Pancreas (tissue), 10 donors: Measurements from ENCODE around the gene NUAK1. TPM values are rescaled to one million over a fixed set of nuclear protein-coding genes. Genes with fewer than 3 reads are reported as not detected.

Source experiments
- ATAC-seq, 4 donors: fragments of 200-7000 bp; cut with Tn5 transposase; one replicate each; pipeline versions ENCODE4 v1.8.0 to v1.9.1; 2020; ENCODE audit warnings: mild to moderate bottlenecking in 4 of 4, moderate library complexity in 4 of 4
- DNase-seq, 6 donors: peaks; one replicate each; pipeline ENCODE4 v3.0.0-alpha.2; 2020
- FAIRE-seq: peaks from 2 replicates; lab custom pipeline; 2012; peaks lifted over from hg19 to GRCh38; lab: Jason Lieb, UNC
- H3K27ac ChIP-seq, 4 donors: fragments of 200-600 bp; sonication (generic); 1 replicate in 3 of 4; 2 replicates in 1 of 4; pipeline versions ENCODE4 v1.5.0 to v1.8.0; 2020
- H3K27me3 ChIP-seq, 4 donors: fragments of 200-600 bp; one replicate each; pipeline ENCODE4 v1.8.0; 2021
- H3K36me3 ChIP-seq, 3 donors: fragments of 200-600 bp; sonication (generic) in 1 of 3; one replicate each; pipeline versions ENCODE4 v1.5.0 to v1.8.0; 2020 to 2021
- H3K4me1 ChIP-seq, 3 donors: fragments of 200-600 bp; one replicate each; pipeline ENCODE4 v1.8.0; 2021
- H3K4me3 ChIP-seq, 4 donors: fragments of 200-600 bp; sonication (generic) in 2 of 4; one replicate each; pipeline versions ENCODE4 v1.5.0 to v1.8.0; 2020 to 2021
- H3K9me3 ChIP-seq, 4 donors: fragments of 200-600 bp; one replicate each; pipeline ENCODE4 v1.8.0; 2021
- WGBS, 2 donors: extraction: QIAGEN DNeasy Blood & Tissue Kit; methylation state at CpG; one replicate each; pipeline ENCODE4 v1.1.7; 2013; 5-methylcytosine and 5-hydroxymethylcytosine counted together
- intact Hi-C, 3 donors: fragments of 100-400 bp; cut with DNase I; formaldehyde crosslinking; loops; one replicate each; pipeline versions ENCODE4 v1.11.1 to v1.14.2; 2022
- polyA plus RNA-seq, 2 donors: library from polyadenylated mRNA; stranded (reverse); fragments of 200-250 nt; gene quantifications; one replicate each; pipeline ENCODE4 v1.2.3, GENCODE V29; 2013
- total RNA-seq, 6 donors: library from RNA; stranded (reverse); fragmentation: NEBNext Ultra II Directional in 4 of 6; extraction: Animal tissue kit (Norgen Biotek cat#: 25700) in 4 of 6; gene quantifications; one replicate each; pipeline versions ENCODE4 v1.2.1 to v1.2.4, GENCODE V29; 2021 to 2023
- TF ChIP-seq, protein P1 (sequence below), 4 donors: fragments of 200-600 bp; sonication (generic) in 3 of 4; IDR thresholded peaks; one replicate each; pipeline versions ENCODE4 v1.5.0 to v1.8.0; 2021; ENCODE audit warnings: antibody characterized with exemption in 4 of 4
- donor health status: healthy with polysubstance abuse.
- donor health status: DM: no; HTN: no; CAD: no; lungs with moderate emphysema.
- donor health status: DM: no; HTN: no; CAD: no.
- donor health status: control.
- donor health status: control.
- donor health status: Bipolar disorder and iron deficiency.
- donor health status: DM: yes; HTN: yes; CAD: no.
- donor health status: DM: no; HTN: no; CAD: no.
- donor health status: DM: no; HTN: no; CAD: no.
- donor health status: DM: yes; HTN: yes; CAD: no.

Gene NUAK1
- total and polyA plus RNA-seq, 8 donors, result 1.6 to 6.5 (median 2.6) TPM

DNA sequence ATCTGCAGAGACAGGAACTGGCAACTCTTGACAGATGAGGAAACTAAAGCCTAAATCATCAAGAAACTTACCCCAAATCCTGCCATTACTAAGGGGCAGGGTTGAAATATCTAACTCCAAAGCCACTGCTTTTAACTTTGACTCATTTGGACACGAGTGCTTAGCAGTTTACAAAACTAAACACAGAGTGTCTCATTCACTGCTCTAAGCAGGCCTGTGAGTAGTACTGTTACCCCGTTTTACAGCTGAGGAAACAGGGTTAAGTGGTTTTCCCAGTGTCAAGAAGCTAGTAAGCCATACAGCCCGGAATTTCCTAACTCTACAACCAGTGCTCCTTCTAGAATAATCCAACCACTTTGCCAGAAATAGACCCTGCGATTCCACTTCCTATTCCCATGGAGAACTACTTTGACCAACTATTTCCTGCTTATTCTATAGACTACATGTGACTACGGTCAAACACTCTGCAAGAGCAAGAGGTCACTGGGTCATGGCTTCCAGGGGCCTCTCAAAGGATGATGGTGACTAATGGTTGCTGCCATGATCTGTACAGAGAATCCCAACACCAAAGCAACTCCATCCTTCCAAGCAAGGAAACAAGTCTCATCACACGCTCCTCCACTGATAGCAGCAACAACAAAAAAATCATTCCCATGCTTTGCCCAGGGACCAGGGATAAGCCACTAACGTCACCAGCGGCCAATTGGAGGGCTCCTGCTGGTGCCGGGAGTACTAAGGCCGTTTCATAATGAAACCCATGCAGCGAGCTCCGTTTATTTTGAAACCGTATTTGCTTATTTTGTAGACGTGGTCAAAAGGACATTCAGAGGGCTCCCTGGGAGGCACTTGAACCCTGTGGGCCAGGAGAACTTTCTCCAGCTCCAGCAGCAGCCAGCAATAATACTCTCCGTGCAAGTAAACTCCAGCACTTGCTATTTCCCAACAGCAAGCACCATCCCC lies 56.3 kb downstream of the NUAK1 start:
- Histone ChIP-seq H3K27ac (no peak overlapping the region), H3K4me1 (no peaks in the 10 kb centered on the region), H3K9me3 (no peaks in the 10 kb centered on the region), H3K27me3 (no peaks in the 10 kb centered on the region), H3K4me3 (no peak overlapping the region), H3K36me3 (no peaks in the 10 kb centered on the region)
- TF ChIP-seq, protein P1, sequence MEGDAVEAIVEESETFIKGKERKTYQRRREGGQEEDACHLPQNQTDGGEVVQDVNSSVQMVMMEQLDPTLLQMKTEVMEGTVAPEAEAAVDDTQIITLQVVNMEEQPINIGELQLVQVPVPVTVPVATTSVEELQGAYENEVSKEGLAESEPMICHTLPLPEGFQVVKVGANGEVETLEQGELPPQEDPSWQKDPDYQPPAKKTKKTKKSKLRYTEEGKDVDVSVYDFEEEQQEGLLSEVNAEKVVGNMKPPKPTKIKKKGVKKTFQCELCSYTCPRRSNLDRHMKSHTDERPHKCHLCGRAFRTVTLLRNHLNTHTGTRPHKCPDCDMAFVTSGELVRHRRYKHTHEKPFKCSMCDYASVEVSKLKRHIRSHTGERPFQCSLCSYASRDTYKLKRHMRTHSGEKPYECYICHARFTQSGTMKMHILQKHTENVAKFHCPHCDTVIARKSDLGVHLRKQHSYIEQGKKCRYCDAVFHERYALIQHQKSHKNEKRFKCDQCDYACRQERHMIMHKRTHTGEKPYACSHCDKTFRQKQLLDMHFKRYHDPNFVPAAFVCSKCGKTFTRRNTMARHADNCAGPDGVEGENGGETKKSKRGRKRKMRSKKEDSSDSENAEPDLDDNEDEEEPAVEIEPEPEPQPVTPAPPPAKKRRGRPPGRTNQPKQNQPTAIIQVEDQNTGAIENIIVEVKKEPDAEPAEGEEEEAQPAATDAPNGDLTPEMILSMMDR (IDR thresholded peaks at IDR 0.05), result no peak
- DNase-seq (no peak), ATAC-seq (no peak), FAIRE-seq (no peak)
- WGBS, 2 donors, result 90 to 93% methylated on average over 15 of the region's 15 CpGs
- intact Hi-C loops, result no loop called here

DNA sequence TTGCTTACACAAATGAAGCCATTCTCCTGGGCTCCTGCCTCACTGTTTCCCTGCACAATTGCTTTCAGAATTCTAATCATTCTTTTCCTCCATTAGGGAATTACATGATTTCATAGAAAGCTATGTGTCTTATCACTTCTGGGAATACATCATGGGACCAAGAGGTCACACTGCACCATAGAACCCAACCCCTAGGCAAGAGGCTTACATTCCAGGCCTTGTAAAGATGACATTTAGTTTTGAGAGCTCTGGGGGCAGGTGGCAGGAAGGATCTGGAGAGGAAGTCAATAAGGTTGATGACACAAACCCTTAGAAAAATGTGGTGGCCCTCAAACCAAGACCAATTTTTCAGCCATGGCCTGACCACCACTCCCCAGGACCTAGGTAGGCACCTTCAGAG lies 57.1 kb downstream of the NUAK1 start:
- no peak for FAIRE-seq
- Histone ChIP-seq H3K4me1 (no peaks in the 10 kb centered on the region), H3K27me3 (no peaks in the 10 kb centered on the region), H3K27ac (no peak overlapping the region), H3K9me3 (no peaks in the 10 kb centered on the region), H3K36me3 (no peaks in the 10 kb centered on the region), H3K4me3 (no peak overlapping the region)
- TF ChIP-seq, protein P1 (IDR thresholded peaks at IDR 0.05), result no peak
- no peak for ATAC-seq
- DNase-seq, result no peak
- intact Hi-C loops, result no loop called here

DNA sequence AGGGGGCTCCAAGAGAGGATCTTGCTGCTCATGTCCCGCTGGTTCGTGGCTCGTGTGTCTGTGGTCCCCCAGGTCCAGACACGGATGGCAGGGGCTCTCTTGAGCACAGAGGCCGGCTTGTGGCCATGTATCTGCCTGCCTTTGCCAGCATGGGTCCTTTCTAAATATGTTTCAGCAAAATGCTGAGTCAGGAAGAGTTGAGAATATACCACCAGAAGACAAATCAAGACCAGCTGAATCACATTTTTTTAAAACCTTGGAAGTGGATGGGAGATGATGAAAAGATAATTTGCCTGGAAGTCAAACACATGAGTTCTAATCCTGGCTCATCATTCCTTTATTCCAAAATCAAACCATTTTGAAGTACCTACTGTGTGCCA lies 58.0 kb downstream of the NUAK1 start:
- 87 to 92% methylated on average over 5 of the region's 5 CpGs for WGBS, 2 donors
- FAIRE-seq (no peak), DNase-seq (no peak), ATAC-seq (no peak)
- intact Hi-C loops, result no loop called here
- Histone ChIP-seq H3K27me3 (no peaks in the 10 kb centered on the region), H3K4me1 (no peaks in the 10 kb centered on the region), H3K4me3 (no peak overlapping the region), H3K9me3 (no peaks in the 10 kb centered on the region), H3K27ac (no peak overlapping the region), H3K36me3 (no peaks in the 10 kb centered on the region)
- TF ChIP-seq, protein P1 (IDR thresholded peaks at IDR 0.05), result no peak

DNA sequence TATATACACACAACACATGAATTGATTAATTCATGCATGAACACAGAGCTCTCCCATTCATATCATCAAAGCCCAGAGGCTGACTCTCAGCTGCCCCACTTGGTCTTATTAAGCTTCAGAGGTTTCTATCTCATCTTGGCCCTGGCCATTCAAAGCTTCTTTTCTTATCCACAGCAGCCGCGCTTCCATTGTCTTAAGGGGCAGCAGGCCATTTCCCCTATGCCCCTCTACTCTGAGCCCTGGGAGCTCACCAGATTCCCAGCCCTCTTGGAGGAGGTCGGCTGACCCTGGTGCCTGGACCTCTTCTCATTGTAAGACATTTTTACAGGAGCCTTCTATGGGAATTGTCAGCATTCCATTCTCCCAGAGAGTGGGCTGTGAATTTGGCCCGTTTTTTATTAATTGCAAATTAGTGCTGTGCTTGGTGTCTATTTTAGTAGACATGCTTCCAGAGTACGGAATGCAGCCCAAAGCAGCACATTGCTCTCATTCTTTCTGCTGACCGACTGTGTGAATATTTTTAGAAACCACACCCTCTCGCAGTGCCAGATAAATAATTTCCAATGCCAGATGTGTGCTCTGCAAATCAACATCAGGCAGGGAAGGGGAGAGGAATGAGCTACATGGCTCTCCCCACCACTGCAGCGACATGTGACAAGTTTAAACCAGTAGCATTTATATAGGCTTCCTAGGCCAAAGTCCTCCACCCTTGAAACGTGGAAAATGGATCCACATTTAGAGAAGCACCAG lies 58.5 kb downstream of the NUAK1 start:
- Histone ChIP-seq H3K36me3 (no peaks in the 10 kb centered on the region), H3K27me3 (no peaks in the 10 kb centered on the region), H3K27ac (peak overlapping the region in 1 of 4 donors; percentile 12), H3K4me1 (no peaks in the 10 kb centered on the region), H3K9me3 (no peaks in the 10 kb centered on the region), H3K4me3 (no peak overlapping the region)
- intact Hi-C loops, result no loop called here
- FAIRE-seq (no peak), DNase-seq (no peak), ATAC-seq (peak in 2 of 4 donors; percentile 23 to 34)
- WGBS, 2 donors, result 72 to 76% methylated on average over 9 of the region's 9 CpGs
- TF ChIP-seq, protein P1 (IDR thresholded peaks at IDR 0.05), result no peak
